ENCODE data around the gene SHLD2.
"Not testable (repeated sequence)": the region's sequence is repeated elsewhere in the genome, so short reads cannot be mapped to it uniquely, and the experiment has no call there.

Gene SHLD2, protein sequence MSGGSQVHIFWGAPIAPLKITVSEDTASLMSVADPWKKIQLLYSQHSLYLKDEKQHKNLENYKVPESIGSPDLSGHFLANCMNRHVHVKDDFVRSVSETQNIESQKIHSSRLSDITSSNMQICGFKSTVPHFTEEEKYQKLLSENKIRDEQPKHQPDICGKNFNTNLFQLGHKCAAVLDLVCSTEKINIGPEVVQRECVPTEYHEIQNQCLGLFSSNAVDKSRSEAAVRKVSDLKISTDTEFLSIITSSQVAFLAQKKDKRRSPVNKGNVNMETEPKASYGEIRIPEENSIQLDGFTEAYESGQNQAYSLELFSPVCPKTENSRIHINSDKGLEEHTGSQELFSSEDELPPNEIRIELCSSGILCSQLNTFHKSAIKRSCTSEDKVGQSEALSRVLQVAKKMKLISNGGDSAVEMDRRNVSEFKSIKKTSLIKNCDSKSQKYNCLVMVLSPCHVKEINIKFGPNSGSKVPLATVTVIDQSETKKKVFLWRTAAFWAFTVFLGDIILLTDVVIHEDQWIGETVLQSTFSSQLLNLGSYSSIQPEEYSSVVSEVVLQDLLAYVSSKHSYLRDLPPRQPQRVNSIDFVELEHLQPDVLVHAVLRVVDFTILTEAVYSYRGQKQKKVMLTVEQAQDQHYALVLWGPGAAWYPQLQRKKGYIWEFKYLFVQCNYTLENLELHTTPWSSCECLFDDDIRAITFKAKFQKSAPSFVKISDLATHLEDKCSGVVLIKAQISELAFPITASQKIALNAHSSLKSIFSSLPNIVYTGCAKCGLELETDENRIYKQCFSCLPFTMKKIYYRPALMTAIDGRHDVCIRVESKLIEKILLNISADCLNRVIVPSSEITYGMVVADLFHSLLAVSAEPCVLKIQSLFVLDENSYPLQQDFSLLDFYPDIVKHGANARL

DNA sequence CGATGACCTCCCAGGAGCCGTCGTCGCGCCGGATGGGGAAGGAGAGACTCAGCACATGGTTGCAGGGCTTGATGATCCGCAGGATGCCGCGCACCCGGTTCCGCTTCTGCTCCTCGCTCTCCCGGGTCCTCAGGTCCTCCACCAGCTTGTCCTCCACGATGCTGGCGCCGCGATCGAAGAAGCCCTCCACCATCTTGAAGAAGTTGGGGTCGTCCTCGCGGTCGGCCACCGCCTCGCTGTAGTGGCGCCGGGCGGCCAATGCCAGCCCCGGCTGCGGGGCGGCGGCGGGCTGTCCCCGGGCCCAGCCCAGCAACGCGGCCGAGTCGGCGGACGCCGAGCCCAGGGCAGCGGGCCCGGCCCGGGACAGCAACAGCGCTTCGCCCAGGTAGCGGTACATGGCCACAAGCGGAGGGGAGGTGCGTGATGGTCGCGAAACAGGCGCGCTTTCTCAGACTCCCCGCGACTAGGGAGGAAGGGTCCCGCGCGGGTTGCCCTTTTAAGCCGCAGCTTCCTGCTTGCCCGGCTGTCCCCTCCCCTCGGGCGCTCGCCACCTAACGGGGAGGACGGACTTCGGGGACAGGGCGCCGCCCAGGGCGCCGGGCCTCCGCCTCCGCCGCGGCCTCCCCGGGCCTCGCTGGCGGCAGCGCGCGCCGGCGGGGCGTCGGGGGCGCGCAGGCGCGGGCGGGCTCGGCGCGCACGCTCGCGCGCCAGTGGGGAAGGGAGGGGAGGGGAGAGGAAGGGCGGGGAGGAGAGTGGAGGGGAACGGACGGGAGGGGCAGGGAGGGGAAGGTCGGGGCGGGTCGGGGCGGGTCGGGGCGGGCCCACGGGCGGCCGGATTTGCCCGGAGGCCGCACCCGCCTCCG lies at the start of gene SHLD2, which contains the start of gene GLUD1:
SHLD2 (plus strand) TSS at position 834 of the 863 bp plus-strand sequence. CDS start 56,149 bp downstream, outside the sequence.
GLUD1 (minus strand) TSS at position 471 of the 863 bp plus-strand sequence; CDS start at position 397, 74 bp downstream.
- peak; percentile 82 for DNase-seq (ENCODE audit: low read depth)

DNA sequence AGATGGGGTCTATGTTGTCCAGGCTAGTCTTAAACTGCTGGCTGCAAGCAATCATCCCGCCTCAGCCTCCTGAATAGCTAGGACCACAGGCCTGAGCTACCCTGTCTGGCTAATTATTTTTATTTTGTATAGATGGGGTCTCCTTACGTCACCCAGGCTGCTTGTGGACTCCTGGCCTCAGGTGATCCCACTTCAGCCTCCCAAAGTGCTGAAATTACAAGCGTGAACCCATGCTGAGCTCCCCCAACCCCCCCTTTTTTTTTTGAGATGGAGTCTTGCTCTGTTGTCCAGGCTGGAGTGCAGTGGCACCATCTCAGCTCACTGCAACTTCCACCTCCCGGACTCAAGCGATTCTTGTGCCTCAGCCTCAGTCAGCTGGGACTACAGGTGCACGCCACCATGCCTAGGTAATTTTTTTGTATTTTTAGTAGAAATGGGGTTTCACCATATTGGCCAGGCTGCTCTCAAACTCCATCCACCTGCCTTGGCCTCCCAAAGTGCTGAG lies 49.5 kb upstream of the SHLD2 start:
- DNase-seq (ENCODE audit: low read depth): no peak

DNA sequence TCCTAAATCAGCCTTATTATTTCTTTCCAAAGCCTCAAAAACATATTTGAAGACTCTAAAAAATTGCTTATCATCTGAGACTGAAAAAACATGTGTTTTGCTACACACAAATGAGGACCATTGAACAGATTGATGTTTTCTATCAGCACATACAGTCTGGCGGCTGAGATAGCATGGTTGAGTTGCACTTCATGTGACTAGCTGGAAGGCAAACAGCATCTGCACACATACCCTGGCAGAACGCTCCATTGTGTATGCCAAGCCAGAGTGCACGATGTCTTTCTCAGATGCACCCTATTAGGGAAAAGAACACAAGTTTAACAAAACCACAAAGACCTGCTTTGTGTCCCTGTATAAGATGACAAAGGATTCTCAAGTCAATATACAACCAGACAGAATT lies 41.9 kb upstream of the SHLD2 start:
- DNase-seq (ENCODE audit: low read depth): no peak

DNA sequence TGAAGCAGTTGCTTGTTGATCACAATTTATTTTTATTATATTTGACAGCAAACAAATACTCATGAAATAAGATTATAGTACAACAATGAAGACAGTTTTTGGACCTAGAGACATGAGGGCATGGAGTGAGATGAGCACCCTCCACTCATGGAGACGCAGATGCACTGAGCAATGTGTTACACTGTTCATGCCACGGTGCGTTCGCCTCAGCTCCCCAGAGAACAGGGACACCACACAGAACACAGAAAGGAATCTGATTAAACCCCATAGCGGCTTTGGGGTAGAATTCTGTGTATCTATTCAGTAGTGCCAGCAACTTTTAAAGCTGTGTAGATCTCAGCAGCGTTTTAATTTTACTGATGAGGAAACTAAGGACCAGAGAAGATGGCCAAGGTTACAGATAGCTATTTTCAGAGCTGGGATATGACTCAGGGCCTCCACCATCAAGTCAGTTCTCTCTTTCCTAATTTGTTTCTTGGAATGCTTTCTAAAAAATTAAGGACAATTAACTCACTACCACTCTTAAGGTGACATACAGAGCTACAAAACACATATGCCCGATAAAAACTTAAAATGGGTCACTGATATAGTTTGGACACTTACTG lies 41.3 kb upstream of the SHLD2 start:
- DNase-seq (ENCODE audit: low read depth): no peak

DNA sequence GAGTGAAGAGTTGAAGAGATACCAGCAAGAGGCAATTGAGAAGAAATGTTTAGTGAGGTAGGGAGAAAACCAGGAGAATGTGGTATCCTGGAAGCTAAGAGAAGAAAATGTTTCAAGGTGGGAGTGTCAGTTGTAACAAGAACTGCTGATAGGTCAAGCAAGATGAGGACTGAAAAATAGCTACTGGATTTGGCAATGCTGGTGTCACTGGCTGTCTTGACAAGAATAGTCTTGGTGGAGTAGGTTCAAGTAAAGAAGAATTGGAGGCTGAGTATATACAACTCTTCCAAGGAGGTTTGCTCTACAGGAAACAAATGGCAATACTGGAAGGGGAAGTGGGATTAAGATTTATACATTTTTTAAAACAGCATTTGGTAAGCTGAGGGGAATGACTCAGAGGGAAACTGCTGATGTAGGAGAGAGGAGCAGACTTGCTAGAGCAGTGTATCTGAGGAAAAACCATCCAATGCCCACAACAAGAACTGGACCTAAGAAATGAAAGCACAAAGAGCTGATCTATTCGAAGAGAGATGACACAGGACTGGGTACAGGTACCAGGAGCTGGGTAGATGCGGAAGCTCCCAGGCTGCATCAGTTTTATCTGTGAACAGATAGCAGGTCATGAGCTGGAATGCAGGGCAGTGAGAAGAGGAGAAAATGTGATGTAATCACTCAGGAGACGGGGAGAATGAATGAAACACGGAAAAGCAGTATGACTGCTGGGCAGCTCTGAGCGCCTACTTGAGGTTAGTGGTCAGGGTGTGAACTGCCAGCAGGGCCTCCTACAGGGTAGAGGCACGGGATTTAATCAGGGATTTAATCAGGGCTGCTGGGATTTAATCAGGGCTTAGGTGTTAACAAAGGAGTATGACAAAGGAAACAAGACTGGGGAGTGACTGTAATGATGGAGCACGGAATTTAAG lies 40.4 kb upstream of the SHLD2 start:
- no peak for DNase-seq (ENCODE audit: low read depth)

DNA sequence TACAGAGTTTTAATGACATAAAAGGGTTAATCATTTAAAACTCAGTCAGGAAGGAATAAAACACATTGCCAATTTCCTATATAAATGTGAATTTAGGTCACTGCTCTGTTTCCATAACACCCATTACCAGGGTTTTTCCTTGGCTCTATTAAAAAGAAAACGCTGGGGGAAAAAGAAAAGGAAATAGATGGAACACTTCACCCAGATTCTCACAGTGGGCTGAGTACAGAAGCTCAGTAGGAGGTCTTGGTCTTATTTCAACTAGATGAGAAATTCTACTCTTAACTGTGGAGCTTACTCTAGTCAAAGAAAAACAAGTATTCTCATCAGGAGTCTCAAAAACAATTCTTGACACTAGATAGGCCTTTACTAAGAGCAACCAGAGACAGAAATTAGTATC lies 36.8 kb upstream of the SHLD2 start:
- no peak for DNase-seq (ENCODE audit: low read depth)

DNA sequence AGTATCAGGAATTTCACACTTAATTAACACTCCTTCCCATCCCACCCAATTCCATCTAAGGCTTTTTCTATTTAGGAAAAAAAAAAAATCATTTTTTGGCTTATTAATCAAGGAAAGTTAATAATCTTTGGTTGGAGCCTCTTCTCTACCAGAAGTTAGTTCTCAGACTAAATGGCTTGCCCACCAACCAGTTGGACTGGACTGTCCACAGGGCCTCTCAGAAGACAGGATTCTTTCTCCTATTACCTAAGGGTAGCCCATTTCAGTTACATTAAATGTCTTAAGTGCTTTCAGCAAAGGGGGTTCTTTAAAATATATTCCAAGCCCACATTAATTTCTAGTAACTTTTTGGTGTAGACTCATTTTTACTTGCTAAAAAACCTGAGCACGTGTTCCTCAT lies 35.6 kb upstream of the SHLD2 start:
- no peak for DNase-seq (ENCODE audit: low read depth)

DNA sequence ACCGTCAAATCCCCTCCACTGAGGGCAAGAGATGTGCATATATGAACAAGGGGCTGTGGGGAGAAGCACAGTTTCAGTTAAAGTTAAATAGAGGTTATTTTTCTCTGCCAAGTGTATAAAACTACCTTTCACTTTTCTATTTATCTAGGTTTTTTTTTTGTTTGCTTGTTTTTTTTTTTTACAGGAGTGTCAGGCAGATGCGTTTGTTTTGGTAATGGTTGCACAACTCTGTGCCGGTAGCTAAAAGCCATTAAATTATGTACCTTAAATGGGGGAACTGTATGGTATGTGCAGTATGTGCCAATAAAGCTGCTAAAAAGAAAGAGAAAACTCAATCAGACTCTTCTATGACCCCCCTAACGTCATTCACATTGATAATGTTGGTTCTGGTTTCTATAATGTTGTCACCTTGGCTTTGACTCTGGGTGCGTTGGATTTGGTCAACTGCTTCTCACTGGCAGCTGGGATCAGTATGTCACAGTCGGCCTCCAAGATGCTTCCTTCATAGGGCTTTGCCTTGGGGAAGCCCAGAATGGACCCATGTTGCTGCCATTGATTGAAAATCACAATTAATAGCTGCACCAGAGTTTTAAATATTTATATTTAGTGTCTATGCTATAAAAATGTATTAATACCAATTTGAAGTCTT lies 34.6 kb upstream of the SHLD2 start:
- DNase-seq (ENCODE audit: low read depth): no peak

DNA sequence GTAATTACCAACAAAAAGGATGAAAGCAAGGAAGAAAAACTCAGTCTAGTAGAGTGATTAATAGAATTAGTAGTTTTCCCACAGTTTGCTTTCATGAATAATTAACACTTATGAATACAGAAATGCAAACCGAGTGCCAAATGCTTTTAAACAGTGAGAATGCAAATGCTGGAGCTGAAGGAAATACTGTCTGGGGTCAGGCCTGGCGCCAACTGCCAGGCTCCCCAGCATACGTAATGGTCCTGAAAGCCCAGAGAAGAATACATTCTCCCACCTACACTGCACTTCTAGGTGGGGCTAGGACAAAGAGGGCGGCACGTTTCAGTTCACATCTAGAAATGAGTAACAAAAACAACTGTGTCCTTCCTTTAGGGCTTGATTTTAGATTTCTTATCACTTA lies 30.4 kb upstream of the SHLD2 start:
- DNase-seq (ENCODE audit: low read depth): no peak

DNA sequence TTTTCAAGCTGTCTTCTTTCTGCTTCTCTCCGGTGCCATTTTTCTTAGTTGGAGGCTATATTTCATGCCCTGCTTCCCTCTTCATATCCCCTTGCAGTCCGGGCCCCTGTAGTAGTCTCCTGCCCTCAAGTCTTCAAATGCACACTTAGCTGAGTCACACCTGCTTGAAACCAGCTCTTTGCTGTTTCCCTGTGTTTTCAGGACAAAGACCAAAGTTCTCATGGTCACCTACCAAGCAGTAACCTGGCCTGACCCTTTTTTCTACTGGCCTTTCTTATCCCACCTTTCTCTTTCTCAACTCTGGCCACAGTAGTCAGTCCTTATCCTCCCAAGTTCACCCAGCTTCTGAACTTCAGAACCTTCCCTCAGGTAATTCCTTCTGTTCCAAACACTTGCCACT lies 28.8 kb upstream of the SHLD2 start:
- no peak for DNase-seq (ENCODE audit: low read depth)

DNA sequence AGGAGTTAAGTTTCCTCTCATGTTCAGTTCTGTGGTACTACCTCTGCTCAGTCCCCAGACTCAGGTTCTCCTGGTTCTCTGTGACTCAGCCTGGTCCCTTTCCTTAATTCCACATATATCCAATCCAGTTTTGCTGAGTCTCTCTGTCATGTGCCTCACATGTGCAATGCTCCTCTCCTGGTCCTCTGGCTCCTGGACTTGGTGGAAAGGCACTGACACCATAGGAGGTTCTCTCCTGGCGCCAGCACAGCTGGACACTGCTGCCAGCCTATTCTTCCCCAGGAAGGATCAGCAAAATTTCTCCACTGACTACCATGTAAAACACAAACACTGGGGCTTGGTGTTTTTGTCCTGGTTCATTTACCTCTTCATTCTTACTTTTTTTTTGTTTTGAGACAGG lies 28.1 kb upstream of the SHLD2 start:
- DNase-seq (ENCODE audit: low read depth): no peak

DNA sequence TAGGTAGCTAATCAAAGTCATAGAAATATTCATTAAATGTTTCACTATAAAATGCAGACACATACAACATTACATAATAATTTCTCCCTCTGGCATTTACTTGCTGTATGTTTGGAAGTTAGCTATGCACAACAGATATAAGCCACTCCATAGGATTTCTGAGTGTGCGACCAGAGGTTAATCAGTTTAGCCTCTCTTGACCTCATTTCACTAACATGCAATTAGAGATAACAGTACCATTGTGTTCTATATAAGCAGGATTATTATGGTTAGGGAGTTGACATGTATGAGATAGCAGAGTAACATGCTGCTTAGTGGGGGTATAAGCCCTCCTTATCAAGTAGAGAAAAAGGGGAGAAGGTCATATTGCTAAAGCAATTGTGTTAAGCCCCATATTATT lies 26.7 kb upstream of the SHLD2 start:
- no peak for DNase-seq (ENCODE audit: low read depth)

DNA sequence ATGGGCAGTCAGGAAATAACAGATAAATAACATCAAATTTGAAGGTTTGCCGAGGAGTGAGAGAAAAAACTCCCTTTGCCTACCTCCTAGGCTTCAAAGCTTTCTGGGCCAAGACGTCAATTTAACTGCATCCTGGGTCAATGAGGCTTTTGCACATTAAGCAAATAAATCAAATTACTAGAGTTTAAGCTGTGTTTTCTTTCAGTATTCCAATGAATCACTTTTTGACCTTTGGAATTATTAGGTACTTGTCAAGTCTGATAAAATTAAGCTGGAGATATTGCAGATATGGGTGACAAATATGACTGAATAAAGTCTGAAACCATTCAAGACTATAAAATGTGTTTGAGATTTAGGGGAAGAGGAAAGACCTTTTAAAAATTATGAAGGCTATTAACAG lies 22.6 kb upstream of the SHLD2 start:
- DNase-seq (ENCODE audit: low read depth): no peak

DNA sequence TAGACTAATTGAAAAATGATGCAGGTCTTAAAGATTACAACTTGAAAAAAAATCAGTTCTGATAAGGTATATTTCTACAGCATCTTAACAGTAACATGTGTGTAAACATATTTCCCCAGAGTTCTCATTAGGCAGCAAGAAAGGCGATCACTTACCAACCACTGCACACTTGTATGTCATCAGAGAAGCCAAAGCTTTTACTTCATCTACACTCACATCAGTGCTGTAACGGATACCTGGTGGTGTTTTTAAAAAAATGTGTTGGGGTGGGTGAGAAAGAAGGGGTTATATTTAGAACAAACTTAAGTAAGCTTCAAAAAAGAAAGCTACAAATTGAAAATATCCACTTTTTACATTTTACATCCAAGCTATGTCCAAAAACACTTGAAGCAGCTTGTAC lies 18.6 kb upstream of the SHLD2 start:
- not testable (repeated sequence) for DNase-seq (ENCODE audit: low read depth)

DNA sequence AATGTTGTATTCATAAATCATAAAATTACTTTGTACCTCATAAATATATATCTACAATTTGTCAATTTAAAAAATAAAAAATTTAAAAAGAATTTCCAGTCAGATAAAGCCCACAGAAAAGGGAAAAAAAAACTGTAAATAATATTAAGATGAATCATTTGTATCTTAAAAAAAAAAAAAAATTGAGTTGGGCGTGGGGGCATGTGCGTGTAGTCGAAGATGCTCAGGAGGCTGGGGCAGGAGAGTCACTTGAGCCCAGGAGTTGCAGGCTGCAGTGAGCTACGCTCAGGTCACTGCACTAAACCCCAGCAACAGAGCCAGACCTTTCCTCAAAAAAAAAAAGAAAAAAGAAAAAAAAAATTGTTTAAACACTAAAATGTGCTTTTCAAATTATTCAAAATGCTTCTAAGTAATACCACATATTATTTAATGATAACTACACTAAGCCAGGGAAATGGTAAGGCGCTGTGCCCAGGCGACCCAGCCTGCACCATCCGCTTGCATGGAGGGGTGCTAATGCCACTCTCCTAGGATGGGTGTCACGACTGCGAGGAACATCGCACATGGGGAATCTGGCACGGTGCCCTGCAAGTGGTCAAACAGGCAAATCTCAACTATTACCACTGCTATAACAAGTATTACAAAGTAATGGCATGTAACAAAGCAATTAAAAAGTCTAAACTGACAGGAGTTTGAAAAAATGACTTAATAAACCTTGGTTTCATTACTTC lies 15.7 kb upstream of the SHLD2 start:
- DNase-seq (ENCODE audit: low read depth): no peak

DNA sequence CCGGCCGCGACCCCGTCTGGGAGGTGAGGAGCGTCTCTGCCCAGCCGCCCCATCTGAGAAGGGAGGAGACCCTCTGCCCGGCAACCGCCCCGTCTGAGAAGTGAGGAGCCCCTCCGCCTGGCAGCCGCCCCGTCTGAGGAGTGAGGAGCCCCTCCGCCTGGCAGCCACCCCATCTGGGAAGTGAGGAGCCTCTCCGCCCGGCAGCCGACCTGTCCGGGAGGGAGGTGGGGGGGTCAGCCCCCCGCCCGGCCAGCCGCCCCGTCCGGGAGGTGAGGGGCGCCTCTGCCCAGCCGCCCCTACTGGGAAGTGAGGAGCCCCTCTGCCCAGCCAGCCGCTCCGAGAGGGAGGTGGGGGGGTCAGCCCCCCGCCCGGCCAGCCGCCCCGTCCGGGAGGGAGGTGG lies 14.4 kb upstream of the SHLD2 start:
- not testable (repeated sequence) for DNase-seq (ENCODE audit: low read depth)

DNA sequence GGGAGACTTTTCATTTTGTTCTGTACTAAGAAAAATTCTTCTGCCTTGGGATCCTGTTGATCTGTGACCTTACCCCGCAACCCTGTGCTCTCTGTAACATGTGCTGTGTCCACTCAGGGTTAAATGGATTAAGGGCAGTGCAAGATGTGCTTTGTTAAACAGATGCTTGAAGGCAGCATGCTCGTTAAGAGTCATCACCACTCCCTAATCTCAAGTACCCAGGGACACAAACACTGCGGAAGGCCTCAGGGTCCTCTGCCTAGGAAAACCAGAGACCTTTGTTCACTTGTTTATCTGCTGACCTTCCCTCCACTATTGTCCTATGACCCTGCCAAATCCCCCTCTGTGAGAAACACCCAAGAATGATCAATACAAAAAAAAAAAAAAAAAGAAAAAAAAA lies 13.4 kb upstream of the SHLD2 start:
- DNase-seq (ENCODE audit: low read depth): not testable (repeated sequence)

DNA sequence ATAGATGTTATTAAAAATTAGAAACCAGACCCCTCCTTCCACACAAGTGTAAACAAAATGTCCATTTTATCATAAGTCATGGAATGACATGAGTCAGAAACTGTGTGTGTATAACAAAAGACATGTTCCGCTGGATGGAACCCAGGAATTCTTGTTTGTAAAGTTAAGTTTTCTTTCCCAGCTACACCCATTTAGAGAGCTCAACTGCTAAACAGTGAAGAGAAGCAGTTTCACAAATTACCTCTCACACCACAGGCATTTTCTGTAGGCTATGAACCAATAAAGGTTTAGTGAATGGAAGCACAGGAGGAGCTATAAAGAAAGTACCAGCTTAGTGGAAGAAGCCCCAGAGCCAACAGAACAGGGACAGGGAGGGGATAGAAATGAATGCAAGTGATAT lies 12.8 kb upstream of the SHLD2 start:
- not testable (repeated sequence) for DNase-seq (ENCODE audit: low read depth)
